K562 treated with DMSO at 1 percent for 24 hours (cell line): ENCODE measurements around the gene HOXA1. TPM values are rescaled to one million over a fixed set of nuclear protein-coding genes. Genes with fewer than 3 reads are reported as not detected.

Experiments
- total RNA-seq: library from RNA; unstranded; fragments of 300-600 nt; gene quantifications from 2 replicates; pipeline ENCODE4 v1.2.3, GENCODE V29; 2022; ENCODE audit warnings: low read depth; ENCODE audit not compliant: insufficient read depth

HOXA1 gene
- total RNA-seq, result 0.12 TPM in 1 of 2 replicates, not detected in the other

DNA sequence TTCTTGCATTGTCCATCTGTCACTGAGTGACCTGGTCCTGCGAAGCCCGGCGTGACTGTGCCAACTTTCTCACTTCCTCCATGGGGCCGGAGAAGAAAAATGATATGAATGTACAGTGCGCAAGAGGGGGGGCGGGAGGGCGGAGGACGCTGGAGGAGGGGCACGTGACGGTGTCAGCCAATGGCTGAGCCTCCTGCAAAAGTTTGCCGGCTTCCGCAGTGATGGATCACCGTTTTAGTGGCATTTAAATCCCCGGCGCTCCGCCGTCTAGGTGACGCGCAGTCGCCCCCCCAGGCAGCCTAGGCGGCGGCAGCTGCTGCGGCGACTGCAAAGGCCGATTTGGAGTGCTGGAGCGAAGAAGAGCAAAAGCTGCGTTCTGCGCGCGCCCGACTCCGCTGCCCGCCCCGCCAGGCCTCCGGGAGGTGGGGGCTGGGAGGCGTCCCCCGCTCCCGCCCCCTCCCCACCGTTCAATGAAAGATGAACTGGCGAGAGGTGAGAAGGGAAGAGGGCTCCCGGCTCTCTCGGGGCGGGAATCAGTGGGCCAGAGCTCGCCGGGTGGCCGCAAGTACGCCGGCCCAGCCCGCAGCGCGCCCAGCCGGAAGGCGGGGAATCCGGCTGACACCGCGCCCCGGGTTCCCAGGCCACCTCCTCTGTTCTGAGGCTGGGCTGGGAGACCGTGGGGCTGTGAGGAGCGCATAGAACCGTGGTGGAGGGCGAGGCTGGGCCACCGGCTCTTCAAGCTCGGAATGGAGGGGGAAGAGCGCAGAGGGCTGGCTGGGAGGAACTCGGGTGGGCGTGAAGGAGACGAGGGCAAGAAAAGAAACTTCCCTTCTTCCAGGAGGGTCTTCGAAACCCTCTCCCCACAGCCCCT is at the start of gene HOXA1:
TSS of gene HOXA1 (minus strand) at position 104 of the 871 bp plus-strand sequence. CDS start at position 16, 88 bp downstream.

DNA sequence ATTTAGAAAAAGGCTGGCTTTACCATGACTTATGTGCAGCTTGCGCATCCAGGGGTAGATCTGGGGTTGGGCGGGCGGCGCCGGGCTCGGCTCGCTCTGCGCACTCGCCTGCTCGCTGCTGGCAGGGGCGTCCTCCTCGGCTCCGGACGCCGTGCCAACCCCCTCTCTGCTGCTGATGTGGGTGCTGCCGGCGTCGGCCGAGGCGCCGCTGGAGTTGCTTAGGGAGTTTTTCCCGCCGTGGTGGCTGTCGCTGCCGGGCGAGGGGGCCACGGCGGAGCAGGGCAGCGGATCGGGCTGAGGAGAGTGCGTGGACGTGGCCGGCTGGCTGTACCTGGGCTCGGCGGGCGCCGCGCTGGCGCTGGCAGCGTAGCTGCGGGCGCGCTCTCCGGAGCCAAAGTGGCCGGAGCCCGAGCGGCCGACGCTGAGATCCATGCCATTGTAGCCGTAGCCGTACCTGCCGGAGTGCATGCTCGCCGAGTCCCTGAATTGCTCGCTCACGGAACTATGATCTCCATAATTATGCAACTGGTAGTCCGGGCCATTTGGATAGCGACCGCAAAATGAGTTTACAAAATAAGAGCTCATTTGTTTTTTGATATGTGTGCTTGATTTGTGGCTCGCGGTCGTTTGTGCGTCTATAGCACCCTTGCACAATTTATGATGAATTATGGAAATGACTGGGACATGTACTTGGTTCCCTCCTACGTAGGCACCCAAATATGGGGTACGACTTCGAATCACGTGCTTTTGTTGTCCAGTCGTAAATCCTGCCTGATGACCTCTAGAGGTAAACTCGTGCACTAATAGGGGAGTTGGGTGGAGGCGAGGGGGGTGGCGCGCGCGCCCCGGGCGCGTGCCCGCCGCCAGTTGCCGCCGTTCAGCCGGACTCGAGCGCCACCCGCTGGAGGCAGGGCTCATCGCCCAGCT is 47.5 kb upstream of the HOXA1 start, which contains the start of gene HOXA5:
TSS of gene HOXA5 (minus strand) at position 659 of the 927 bp plus-strand sequence. CDS start at position 585, 74 bp downstream.

DNA sequence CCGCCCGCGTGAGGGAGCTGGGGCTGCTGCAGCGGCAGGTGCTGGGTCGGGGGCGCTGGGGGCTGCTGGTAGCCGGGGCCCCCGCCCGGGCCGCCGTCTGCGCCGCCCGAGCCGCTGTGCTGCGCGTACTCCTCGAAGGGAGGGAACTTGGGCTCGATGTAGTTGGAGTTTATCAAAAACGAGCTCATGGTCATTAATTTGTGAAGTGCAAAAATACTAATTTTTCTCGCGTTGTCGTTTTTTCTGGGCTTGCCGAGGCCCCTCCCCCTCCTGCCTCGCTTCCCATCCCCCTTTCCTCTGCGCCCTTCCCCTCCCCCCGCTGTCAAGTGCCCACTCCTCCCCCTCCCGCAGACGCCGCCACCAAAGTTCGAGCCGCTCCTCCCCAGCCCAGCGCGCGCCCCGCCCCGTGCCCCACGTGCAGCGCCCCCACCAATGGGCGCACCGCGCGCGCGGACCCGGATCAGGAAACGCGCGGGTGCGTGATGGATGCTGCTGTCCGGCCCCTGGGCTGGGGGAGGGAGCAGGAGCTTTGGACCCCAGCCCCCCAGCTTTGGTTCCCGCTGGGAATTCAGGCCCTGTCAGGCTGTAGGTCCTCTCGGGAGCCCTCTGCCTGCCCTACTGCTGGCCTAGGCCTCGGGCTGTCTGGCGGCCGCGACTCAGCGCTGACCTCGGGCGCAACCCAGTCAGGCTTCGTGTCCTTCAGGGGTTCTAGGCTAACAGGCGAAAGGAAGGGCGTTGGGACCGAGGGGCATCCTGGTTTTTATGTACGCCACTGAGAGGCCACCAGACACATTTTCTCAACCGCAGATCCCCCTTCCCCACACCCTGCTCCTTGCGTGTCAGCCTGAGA is 35.0 kb upstream of the HOXA1 start, which contains the start of gene HOXA4:
TSS of gene HOXA4 (minus strand) at position 218 of the 850 bp plus-strand sequence. CDS start at position 194, 24 bp downstream.

DNA sequence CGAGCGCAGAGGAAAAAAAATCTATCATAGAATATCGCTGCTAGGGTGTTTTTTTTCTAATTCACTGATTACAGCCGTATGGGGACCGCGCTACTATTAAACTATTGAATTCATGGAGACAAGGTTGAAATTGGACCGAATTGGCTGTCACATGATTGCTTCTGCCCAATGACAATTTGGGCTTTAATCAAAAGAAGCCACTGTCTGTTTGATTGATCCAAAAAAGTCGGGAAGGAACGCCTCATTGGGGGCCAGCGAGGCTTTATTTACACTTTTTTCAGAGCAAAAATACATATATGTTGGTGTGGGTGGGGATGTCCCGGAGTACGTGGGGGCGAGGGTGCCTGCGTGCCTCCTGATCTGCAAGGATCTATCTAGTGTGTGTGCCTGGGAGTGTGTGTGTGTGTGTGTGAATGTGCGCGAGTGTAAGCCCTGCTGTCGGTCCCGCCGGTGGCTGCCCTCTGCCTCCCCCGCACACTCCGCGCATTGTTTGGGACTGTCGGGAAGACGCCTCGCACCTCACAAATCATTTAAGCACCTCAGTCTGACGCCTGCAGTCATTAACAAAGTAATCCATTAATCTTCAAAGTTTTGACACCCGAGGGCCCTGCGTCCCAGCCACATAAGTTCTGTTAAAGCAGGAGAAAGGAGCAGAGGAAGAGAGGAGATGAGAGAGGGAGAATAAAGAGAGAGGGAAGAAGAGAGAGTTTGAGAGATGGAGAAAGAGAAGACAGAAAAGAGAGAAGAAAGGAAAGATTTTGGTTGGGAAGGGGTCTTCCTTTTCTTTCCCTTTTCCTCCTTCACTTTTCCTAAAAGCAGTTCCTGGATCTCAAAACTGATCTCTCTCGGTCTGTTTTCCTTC is 7.0 kb upstream of the HOXA1 start, which contains the start of gene HOXA2:
TSS of gene HOXA2 (minus strand) at position 103 of the 862 bp plus-strand sequence. CDS start 183 bp downstream, outside the sequence.

Other genes with a start within 250 kb of the HOXA1 start
- gene SKAP2, start 231.4 kb downstream of the HOXA1 start, total RNA-seq, result 10.0 and 10.6 TPM in 2 replicates
- not detected in 2 replicates for gene HOXA2, start 6.7 kb upstream of the HOXA1 start, total RNA-seq
- not detected in 2 replicates for gene HOXA4, start 34.8 kb upstream of the HOXA1 start, total RNA-seq
- gene HOXA5, start 47.7 kb upstream of the HOXA1 start, total RNA-seq, result not detected in 2 replicates
- gene HOXA6, start 51.8 kb upstream of the HOXA1 start, total RNA-seq, result not detected in 2 replicates
- not detected in 2 replicates for gene HOXA3, start 56.6 kb upstream of the HOXA1 start, total RNA-seq
- not detected in 2 replicates for gene HOXA7, start 60.7 kb upstream of the HOXA1 start, total RNA-seq
- not detected in 2 replicates for gene HOXA9, start 69.5 kb upstream of the HOXA1 start, total RNA-seq
- not detected in 2 replicates for gene HOXA10, start 78.3 kb upstream of the HOXA1 start, total RNA-seq
- not detected in 2 replicates for gene HOXA11, start 89.2 kb upstream of the HOXA1 start, total RNA-seq
- not detected in 2 replicates for gene HOXA13, start 104.1 kb upstream of the HOXA1 start, total RNA-seq
- not detected in 2 replicates for gene EVX1, start 146.8 kb upstream of the HOXA1 start, total RNA-seq